Psoas muscle (tissue), 8 donors: ENCODE results near the gene MYOD1. TPM values are rescaled to one million over a fixed set of nuclear protein-coding genes. Genes with fewer than 3 reads are reported as not detected.
A peak's percentile ranks its signal among the peaks of the same experiment; 100 is the strongest.

Experiments used
- ATAC-seq, 4 donors: fragments of 200-7000 bp; cut with Tn5 transposase; one replicate each; pipeline ENCODE4 v1.9.1; 2020; ENCODE audit warnings: moderate library complexity in 3 of 4, mild to moderate bottlenecking in 2 of 4
- DNase-seq, 2 donors: peaks; one replicate each; pipeline ENCODE4 v3.0.0-alpha.2; 2020
- H3K27ac ChIP-seq: fragments of 200-600 bp; one replicate; pipeline ENCODE4 v1.8.0; 2022
- H3K27me3 ChIP-seq, 3 donors: fragments of 200-600 bp in 1 of 3; one replicate each; pipeline versions ENCODE4 v1.6.1 to v1.8.0; 2013 to 2022; ENCODE audit warnings: low read length in 2 of 3, mild to moderate bottlenecking in 2 of 3, moderate library complexity in 1 of 3; ENCODE audit not compliant: insufficient read depth in 3 of 3
- H3K36me3 ChIP-seq, 2 donors: fragments of 200-600 bp in 1 of 2; one replicate each; pipeline versions ENCODE4 v1.6.1 to v1.8.0; 2013 to 2022; ENCODE audit warnings: low read depth in 1 of 2, mild to moderate bottlenecking in 1 of 2, moderate library complexity in 1 of 2; ENCODE audit not compliant: insufficient read depth in 1 of 2
- H3K4me1 ChIP-seq: fragments of 200-600 bp; one replicate; pipeline ENCODE4 v1.8.0; 2022
- H3K4me3 ChIP-seq: fragments of 200-600 bp; one replicate; pipeline ENCODE4 v1.8.0; 2022; ENCODE audit warnings: mild to moderate bottlenecking
- H3K9me3 ChIP-seq: fragments of 200-600 bp; one replicate; pipeline ENCODE4 v1.8.0; 2022
- WGBS, 3 donors: extraction: QIAGEN DNeasy Blood & Tissue Kit; methylation state at CpG; one replicate each; pipeline versions ENCODE4 v1.1.6 to v1.1.7; 2013; 5-methylcytosine and 5-hydroxymethylcytosine counted together
- intact Hi-C, 2 donors: fragments of 100-400 bp; cut with DNase I; formaldehyde crosslinking; loops; one replicate each; pipeline versions ENCODE4 v1.11.0 to v1.14.2; 2022
- polyA plus RNA-seq, 3 donors: library from polyadenylated mRNA; stranded (reverse); fragments of 200-250 nt; gene quantifications; one replicate each; pipeline ENCODE4 v1.2.3, GENCODE V29; 2013
- total RNA-seq, 4 donors: library from RNA; stranded (reverse); fragmentation: NEBNext Ultra II Directional in 2 of 4; extraction: Animal tissue kit (Norgen Biotek cat#: 25700) in 2 of 4; gene quantifications; one replicate each; pipeline versions ENCODE4 v1.2.1 to v1.2.4, GENCODE V29; 2021 to 2023
- TF ChIP-seq, protein P1 (sequence below): fragments of 200-600 bp; IDR thresholded peaks from one replicate; pipeline ENCODE4 v1.8.0; 2022; ENCODE audit warnings: antibody characterized with exemption
- donor health status: healthy with polysubstance abuse.
- donor health status: DM: no; HTN: no; CAD: no; lungs with moderate emphysema.
- donor health status: Bipolar disorder and iron deficiency.
- donor health status: healthy.
- donor health status: DM: yes; HTN: yes; CAD: no.
- donor health status: DM: no; HTN: no; CAD: no.
- donor health status: DM: no; HTN: no; CAD: no.
- donor health status: DM: yes; HTN: yes; CAD: no.

Gene MYOD1
- total and polyA plus RNA-seq, 7 donors: 5.0 to 95.7 (median 56.2) TPM

- WGBS, 3 donors: 28 to 40% (median 29%) methylated on average over 5 of the region's 5 CpGs
- peak; percentile 87 to 91 (median 88) for ATAC-seq
- intact Hi-C loops: loop anchor here in 1 of 2 donors (1.0 kb wide), 2 partner anchors 11 to 15 kb away; no protein-coding TSS in a partner anchor
- peak; percentile 85 to 95 for DNase-seq
- H3K27me3 ChIP-seq: no peaks in the 10 kb centered on the region
- no peaks in the 10 kb centered on the region for H3K36me3 ChIP-seq
- peaks cover 57% of the 10 kb centered on the region for H3K4me1 ChIP-seq
- peak overlapping the region; percentile 96 for H3K27ac ChIP-seq
- TF ChIP-seq, protein P1, sequence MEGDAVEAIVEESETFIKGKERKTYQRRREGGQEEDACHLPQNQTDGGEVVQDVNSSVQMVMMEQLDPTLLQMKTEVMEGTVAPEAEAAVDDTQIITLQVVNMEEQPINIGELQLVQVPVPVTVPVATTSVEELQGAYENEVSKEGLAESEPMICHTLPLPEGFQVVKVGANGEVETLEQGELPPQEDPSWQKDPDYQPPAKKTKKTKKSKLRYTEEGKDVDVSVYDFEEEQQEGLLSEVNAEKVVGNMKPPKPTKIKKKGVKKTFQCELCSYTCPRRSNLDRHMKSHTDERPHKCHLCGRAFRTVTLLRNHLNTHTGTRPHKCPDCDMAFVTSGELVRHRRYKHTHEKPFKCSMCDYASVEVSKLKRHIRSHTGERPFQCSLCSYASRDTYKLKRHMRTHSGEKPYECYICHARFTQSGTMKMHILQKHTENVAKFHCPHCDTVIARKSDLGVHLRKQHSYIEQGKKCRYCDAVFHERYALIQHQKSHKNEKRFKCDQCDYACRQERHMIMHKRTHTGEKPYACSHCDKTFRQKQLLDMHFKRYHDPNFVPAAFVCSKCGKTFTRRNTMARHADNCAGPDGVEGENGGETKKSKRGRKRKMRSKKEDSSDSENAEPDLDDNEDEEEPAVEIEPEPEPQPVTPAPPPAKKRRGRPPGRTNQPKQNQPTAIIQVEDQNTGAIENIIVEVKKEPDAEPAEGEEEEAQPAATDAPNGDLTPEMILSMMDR: no peak
- H3K9me3 ChIP-seq: no peaks in the 10 kb centered on the region
- H3K4me3 ChIP-seq: no peak overlapping the region
These were observed 19.9 kb upstream of the MYOD1 start for GRCh38 chr11:17699147-17700114.

DNA sequence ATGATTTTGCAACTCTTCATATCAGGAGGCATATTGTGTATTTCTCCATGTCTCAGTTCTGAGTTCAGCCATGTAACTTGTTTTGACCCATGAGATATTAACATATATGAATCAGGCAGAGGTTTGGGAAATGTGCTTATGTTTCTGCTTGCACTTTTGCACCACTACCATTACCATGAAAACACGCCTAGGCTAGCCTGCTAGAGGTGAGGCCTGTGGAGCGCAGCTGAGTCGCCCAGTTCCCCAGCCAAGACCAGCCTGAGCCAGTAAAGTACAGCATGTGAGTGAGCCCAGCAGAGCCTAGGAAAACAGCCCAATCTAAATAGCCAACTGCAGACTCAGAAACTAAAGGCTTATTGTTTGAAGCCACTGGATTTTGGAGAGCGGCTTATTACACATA is 18.4 kb upstream of the MYOD1 start:
- DNase-seq: no peak
- Histone ChIP-seq H3K27me3 (no peaks in the 10 kb centered on the region), H3K9me3 (no peaks in the 10 kb centered on the region), H3K36me3 (no peaks in the 10 kb centered on the region), H3K27ac (peak overlapping the region; percentile 96), H3K4me3 (no peak overlapping the region), H3K4me1 (peaks cover 51% of the 10 kb centered on the region)
- intact Hi-C loops: no loop called here
- TF ChIP-seq, protein P1: no peak
- no peak for ATAC-seq
- WGBS, 3 donors: 44 to 74% (median 62%) methylated on average over 4 of the region's 4 CpGs

DNA sequence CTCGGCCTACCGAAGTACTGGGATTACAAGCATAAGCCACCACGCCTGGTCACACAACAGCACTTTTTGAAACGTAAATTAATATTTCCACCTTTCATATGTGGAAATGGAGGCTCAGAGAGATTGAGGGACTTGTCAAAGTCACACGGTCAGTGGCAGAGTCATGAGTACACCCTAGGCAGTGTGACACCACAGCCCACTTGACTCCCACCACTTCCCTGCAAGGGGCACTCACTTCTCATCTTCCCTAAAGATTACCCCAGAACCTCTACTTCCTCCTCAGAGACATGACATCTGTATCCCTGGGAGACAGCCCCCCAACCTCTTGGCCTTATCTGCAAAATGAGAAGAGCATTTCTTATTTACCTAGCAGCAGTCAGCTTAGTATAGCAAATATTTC is 16.5 kb upstream of the MYOD1 start:
- Histone ChIP-seq H3K4me1 (peaks cover 35% of the 10 kb centered on the region), H3K36me3 (no peaks in the 10 kb centered on the region), H3K9me3 (no peaks in the 10 kb centered on the region), H3K27me3 (no peaks in the 10 kb centered on the region), H3K27ac (no peak overlapping the region), H3K4me3 (no peak overlapping the region)
- TF ChIP-seq, protein P1: no peak
- ATAC-seq (no peak), DNase-seq (no peak)
- intact Hi-C loops: no loop called here
- 69 to 83% (median 71%) methylated on average over 5 of the region's 5 CpGs for WGBS, 3 donors

DNA sequence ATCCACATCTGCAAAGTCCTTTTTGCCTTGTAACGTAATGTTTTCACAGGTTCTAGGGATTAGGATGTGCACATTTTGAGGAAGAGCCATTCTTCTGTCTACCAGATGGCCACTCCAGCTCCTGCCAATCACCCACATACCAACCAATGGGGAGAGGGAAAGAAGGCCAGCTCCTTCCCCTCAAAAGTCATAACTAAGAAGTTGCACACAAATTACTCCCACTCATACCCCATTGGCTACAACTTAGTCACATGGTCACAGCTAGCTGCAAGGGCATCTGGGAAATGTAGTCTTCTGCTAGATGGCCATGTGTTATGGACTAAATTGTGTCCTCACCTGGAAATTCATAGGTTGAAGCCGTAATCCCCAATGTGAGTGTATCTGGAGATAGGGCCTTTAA is 15.4 kb upstream of the MYOD1 start:
- H3K27me3 ChIP-seq: no peaks in the 10 kb centered on the region
- no peak overlapping the region for H3K4me3 ChIP-seq
- TF ChIP-seq, protein P1: no peak
- intact Hi-C loops: no loop called here
- no peak overlapping the region for H3K27ac ChIP-seq
- H3K36me3 ChIP-seq: no peaks in the 10 kb centered on the region
- DNase-seq (no peak), ATAC-seq (peak in 1 of 4 donors; percentile 17)
- H3K4me1 ChIP-seq: peaks cover 26% of the 10 kb centered on the region
- 92 to 96% (median 93%) methylated on average over 2 of the region's 2 CpGs for WGBS, 3 donors
- H3K9me3 ChIP-seq: no peaks in the 10 kb centered on the region
